Measurements from ENCODE around the gene NUDT6.

The NUDT6 gene

GRCh38 chr4:122914292-122914904 lies 8.0 kb downstream of the NUDT6 start:
- no peak for DNase-seq (ENCODE audit: low spot score)

DNA sequence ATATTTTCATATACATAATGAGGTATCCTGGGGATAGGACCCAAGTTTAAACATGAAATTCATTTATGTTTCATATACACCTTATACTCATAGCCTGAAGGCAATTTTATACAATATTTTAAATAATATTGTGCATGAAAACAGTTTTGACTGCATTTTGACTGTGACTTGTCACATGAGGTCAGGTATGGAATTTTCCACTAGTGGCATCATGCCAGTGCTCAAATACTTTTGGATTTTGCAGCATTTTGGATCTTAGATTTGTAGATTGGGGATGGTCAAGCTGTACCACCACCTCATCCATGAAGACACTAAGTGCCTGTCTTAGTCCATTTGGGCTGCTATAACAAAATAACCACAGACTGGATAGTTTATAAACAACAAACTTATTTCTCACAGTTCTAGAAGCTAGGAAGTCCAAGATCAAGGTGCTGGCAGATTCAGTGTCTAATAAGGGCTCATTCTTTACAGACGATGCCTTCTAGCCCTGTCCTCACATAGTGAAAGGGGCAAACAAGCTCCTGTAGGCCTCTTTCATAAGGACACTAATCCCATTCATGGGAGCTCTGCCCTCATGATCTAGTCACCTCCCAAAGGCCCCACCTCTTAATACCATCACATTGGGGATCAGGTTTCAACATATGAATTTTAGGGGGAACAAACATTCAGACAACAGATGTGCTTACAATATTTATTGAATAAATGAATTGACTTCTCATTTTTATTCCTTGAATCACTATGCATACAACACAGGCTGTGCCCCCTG lies 9.4 kb downstream of the NUDT6 start:
- DNase-seq (ENCODE audit: low spot score), result no peak

- no peak for DNase-seq (ENCODE audit: low spot score)
Observed at GRCh38 chr4:122911588-122911987, 10.8 kb downstream of the NUDT6 start.

GRCh38 chr4:122909683-122910082 lies 12.7 kb downstream of the NUDT6 start:
- no peak for DNase-seq (ENCODE audit: low spot score)

DNA sequence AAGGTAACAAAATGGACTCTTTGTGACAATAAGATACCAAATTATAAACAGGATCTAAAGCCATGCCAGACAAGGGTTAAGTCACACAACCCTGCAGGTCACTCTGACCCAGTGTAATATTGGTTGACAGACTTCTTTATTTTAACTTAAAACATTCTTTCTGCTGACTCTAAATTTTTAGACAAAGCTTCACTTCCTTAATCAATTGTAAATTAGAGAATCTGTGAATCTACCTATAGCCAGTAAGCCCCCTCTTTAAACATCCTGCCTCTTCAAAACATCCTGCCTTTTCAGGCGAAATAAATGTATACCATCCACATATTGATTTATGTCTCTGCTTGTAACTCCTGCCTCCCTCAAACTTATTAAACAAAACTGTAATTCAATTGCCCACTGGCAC lies 14.2 kb downstream of the NUDT6 start:
- no peak for DNase-seq (ENCODE audit: low spot score)

GRCh38 chr4:122906859-122907305 lies 15.5 kb downstream of the NUDT6 start:
- DNase-seq (ENCODE audit: low spot score), result no peak

- no peak for DNase-seq (ENCODE audit: low spot score)
Observed at GRCh38 chr4:122903766-122904288, 18.6 kb downstream of the NUDT6 start.

DNA sequence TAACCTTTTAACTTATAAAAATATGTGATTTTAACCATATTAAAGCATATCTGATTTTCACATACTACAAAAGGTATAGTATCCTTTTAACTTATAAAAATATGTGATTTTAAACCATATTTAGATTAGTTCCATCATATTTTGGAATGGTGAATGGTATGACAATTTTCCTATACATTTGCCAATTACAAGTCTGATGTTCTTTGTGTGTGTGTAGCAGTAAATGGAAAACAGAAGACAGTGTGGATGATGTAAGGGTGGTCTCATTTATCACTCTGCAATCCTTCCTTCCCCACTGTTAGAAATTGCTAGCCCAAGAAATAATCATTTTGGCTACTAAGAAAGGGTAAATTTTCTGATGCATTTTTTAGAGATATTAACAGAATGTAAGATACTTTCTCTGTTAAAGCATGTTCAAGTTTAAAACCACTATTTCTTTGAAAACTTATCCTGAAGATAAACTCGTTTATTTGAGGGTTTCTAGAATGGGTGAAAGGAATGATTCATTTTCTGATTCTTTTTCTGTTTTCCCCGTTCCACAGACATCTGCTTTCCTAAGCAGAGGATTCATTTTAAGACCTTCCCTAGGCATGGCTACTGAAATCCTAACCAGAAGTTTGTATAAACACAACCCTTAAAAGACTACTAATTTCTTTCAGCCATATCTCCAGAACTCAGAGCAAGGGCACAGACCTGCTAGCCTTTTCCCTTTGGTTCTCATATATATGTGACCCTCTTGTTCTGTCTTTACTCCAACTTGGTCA lies 21.0 kb downstream of the NUDT6 start:
- DNase-seq (ENCODE audit: low spot score), result no peak

DNA sequence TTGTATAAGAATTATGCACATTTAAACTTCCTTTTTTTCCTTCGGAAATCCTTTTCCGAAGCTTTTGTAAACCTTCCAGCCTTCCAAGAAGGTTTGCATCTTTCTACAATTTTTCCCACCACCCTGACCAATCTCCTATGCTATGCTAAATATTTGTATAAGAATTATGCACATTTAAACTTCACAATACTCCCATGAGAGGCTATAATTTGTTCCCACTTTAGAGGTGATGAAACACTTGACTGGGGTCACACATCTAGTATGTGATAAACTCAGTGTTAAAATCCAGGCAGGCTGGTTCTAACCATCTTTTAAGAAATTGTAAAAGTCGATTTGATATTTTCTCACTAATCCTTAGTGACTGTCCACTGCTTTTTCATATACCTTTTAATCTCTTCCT lies 22.1 kb downstream of the NUDT6 start:
- DNase-seq (ENCODE audit: low spot score), result no peak

DNA sequence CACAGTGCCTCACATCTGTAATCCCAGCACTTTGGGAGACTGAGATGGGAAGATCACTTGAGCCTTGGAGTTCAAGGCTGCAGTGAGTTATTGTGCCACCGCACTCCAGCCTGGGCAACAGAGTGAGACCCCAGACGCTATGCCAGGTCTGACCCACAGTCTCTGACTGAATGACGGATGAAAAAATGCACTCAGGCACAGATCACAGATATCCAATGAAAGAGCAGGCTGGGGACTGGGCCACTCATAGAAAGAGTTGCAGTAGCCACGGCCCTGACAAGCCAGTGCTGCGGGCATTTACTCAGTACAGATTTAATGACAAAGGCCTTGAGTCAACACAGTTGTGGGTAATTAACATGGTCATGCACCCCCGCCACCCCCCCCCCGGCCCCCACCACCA lies 22.7 kb downstream of the NUDT6 start:
- no peak for DNase-seq (ENCODE audit: low spot score)

DNA sequence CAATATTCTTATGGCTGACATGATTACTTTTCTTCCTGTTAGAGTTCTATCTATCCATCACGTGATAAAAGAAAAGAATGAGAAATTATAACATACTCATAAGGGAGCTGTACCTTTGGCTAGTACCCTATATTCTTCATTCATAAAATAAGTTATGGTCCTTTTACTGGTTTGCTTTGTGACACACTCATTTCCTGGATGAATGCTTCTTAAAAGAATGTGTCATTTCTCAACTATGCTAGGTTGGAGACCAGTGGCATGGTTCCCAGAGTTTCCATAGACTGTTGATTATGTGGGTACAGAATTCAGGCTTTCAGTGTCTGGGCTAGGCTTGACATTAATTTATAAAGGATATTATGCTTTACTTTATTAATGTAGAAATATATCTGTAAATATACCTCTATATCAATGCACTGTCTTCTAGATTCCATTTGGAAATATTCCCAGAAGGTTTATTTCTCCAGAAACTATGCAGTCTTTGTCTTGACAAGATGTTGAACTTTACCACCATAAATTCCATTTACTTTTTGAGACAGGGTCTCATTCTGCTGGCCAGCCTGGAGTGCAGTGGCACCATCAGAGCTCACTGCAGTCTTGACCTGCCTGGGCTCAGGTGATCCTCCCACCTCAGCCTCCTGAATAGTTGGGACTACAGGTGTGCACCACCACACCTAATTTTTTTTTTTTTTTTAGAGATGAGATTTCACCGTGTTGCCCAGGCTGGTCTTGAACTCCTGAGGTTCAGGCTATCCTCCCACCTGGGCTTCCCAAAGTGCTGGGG lies 23.8 kb downstream of the NUDT6 start:
- peak; percentile 66 for DNase-seq (ENCODE audit: low spot score)

DNA sequence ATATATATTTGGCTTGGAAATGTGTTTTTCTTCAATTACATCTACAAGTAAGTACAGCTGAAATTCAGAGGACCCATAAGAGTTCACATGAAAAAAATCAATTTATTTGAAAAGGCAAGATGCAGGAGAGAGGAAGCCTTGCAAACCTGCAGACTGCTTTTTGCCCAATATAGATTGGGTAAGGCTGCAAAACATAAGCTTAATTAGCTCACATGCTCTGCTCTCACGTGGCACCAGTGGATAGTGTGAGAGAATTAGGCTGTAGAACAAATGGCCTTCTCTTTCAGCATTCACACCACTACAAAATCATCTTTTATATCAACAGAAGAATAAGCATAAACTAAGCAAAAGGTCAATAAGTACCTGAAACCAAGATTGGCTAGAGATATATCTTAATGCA lies 26.1 kb downstream of the NUDT6 start:
- DNase-seq (ENCODE audit: low spot score), result no peak

- DNase-seq (ENCODE audit: low spot score), result no peak
Observed at GRCh38 chr4:122895336-122895995, 26.9 kb downstream of the NUDT6 start.

DNA sequence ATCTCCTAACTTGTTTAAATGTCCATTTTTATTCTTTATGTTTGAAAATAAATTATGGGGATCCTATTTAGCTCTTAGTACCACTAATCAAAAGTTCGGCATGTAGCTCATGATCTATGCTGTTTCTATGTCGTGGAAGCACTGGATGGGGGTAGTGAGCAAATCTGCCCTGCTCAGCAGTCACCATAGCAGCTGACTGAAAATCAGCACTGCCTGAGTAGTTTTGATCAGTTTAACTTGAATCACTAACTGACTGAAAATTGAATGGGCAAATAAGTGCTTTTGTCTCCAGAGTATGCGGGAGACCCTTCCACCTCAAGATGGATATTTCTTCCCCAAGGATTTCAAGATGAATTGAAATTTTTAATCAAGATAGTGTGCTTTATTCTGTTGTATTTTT lies 27.6 kb downstream of the NUDT6 start:
- DNase-seq (ENCODE audit: low spot score), result no peak

GRCh38 chr4:122890147-122890795 lies 32.1 kb downstream of the NUDT6 start:
- DNase-seq (ENCODE audit: low spot score), result no peak

DNA sequence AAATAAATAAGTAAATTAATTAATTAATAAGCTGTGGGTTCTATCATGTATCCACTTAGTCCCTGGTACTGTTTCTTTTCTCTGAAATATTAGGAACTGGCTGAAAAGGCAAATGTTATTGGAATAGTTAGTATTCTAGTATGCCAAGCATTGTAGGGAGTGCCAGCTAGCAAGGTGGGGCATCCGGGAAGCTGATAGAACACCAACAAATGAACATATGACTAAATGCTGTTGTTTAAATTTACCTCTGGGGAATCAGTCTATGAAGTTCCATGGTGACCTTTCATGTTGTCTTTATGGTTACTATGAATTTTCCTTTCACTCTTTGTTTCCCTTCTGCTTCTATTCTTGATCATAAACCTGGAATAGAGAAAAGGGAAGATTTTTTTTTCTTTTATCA lies 32.7 kb downstream of the NUDT6 start:
- DNase-seq (ENCODE audit: low spot score), result no peak

DNA sequence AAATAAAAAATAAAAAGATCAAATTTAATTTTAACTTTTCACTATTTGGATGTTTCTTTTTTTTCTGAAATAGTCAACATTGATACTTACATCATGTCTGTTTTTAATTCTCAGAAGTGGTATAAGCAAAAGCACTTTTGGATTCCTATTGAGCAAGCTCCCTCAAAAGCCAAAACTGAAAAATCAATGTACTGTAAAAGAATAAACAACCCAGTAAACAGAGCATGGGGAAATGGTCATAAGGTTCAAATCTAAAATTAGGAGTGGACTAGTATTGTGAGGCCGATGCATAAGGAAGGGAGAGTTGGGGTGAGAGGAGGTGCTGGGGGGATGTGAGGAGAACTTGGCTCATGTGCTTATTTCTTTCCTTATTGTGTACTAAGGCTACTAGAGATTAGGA lies 37.9 kb downstream of the NUDT6 start:
- DNase-seq (ENCODE audit: low spot score), result no peak

DNA sequence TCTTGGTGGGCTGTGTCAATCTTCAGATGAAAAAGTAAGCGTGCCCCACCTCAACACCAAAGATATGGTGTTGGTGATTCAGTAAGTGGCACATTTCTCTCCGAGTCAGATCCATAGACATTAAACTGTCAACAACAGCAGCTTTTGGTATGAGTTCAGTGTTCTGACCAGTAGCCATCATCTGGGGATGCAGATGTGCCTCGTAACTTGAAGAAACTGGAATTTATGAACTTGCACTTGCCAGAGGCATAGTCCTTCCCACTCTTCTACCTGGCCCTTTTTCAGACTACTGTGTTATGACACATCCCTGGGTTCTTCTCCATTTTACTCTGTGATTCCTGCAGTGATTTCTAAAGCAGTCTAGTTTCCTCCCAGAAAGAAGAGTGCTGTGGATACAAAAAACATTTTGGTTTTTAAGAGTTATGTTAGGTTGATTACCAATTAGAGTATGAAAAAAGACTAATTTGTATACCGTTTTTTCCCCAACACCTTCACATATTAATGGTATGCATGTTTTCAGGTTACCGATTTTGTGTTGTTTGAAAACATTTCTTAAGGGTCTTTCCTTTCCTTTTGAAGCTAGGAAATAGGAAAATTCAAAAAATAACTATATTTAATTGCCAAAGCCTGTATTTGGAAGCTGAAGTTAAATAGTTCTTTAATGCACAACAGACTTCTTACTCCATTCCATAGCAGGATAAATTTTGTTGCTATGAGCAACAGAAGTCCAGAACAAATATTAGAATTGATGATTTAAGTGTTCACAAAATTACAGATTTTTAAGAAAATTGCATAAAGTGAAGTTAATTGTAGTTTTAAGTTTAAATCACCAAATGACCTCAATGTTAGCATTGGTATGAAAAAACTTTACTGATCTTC lies 39.3 kb downstream of the NUDT6 start:
- DNase-seq (ENCODE audit: low spot score), result no peak

DNA sequence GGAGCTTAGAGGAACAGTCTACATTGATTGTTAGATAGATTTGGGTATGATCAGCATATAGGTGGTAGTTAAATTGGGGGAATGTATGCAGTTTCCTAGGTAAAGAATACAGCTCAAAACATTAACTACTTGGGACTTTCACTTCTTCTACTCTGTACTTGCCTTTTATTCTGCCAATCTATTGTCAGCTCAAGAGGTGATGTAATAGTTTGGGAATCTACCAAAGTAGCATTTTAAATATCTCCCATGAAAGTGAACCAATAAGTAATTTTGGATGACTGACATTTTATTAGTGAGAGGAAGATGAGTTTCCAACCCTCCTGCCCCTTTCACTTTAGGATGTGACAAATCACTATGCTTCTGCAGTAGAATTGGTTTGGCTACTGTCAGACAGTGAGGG lies 43.4 kb downstream of the NUDT6 start:
- no peak for DNase-seq (ENCODE audit: low spot score)

- DNase-seq (ENCODE audit: low spot score), result peak; percentile 16
Observed at GRCh38 chr4:122876456-122876855, 45.9 kb downstream of the NUDT6 start.

Data from hepatic stellate cell (primary cell).